SJCRH30 (cell line): ENCODE measurements around the gene ERCC4. TPM values are rescaled to one million over a fixed set of nuclear protein-coding genes. Genes with fewer than 3 reads are reported as not detected.

Experiments
- total RNA-seq: library from RNA; depleted of rRNA; stranded (reverse); fragments of >200 nt; shearing (Covaris generic); gene quantifications from 2 replicates; pipeline ENCODE4 v1.2.3, GENCODE V29; 2014; rRNA removed

The ERCC4 gene
- total RNA-seq, 1 experiment from 2014 or later, result 8.3 TPM

Other genes starting within 250 kb of the ERCC4 start
- gene MRTFB, start 151.2 kb downstream of the ERCC4 start, total RNA-seq, result 10.3 and 16.1 TPM in 2 replicates